ENCODE results near the gene SMC3. TPM values are rescaled to one million over a fixed set of nuclear protein-coding genes. Genes with fewer than 3 reads are reported as not detected.
"Not testable (repeated sequence)": the region's sequence is repeated elsewhere in the genome, so short reads cannot be mapped to it uniquely, and the experiment has no call there.

Gene SMC3
- total RNA-seq, 2 donors from 2014 or later: 74.0 to 77.3 TPM

- ATAC-seq (replicated peaks): no peak
- Mint-ChIP-seq H3K36me3 (ENCODE audit: low read depth) (peaks cover 97% of the 10 kb centered on the region), H3K4me3 (no peak overlapping the region), H3K4me1 (peaks cover 32% of the 10 kb centered on the region), H3K9me3 (no peaks in the 10 kb centered on the region), H3K27ac (no peak overlapping the region), H3K27me3 (no peaks in the 10 kb centered on the region)
Observed at GRCh38 chr10:110577056-110577455, 9.6 kb downstream of the SMC3 start.

DNA sequence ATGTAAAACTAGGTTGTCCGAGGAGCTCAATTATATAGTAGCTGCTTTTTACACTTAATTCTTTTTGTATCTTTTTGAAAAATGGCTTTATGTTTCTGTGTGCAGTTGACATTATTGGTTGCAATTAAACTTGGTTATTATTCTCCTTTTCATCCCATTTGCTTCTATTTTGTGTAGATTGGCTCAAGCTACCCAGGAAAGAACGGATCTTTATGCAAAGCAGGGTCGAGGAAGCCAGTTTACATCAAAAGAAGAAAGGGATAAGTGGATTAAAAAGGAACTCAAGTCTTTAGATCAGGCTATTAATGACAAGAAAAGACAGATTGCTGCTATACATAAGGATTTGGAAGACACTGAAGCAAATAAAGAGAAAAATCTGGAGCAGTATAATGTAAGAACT lies 16.5 kb downstream of the SMC3 start:
- Mint-ChIP-seq H3K36me3 (ENCODE audit: low read depth) (peaks cover 100% of the 10 kb centered on the region), H3K27me3 (no peaks in the 10 kb centered on the region), H3K27ac (no peak overlapping the region), H3K9me3 (no peaks in the 10 kb centered on the region), H3K4me3 (no peak overlapping the region), H3K4me1 (peaks cover 7% of the 10 kb centered on the region)
- no peak for ATAC-seq (replicated peaks)

- Mint-ChIP-seq H3K27me3 (no peaks in the 10 kb centered on the region), H3K36me3 (ENCODE audit: low read depth) (peaks cover 96% of the 10 kb centered on the region), H3K9me3 (no peaks in the 10 kb centered on the region), H3K4me1 (peaks cover 3% of the 10 kb centered on the region), H3K4me3 (no peak overlapping the region), H3K27ac (no peak overlapping the region)
- ATAC-seq (replicated peaks): no peak
Observed at GRCh38 chr10:110591760-110592159, 24.3 kb downstream of the SMC3 start.

DNA sequence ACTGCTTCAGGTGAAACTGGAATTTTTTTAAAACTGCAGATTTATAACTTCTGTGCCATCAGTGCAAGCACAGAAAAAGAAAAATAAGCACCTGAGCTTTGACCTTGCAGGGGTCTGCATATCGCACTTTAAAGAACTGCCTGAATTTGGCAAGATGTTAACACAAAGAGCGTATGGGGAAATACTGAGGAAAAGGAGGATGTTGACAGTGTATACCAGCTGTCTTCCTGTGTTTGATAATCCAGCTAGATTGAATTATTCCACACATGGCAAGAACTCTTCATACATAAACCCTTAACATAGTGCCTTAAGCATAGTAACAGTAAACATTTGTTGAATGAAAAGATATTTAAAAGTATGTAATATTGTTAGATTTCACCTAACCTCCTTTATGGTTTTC lies 30.0 kb downstream of the SMC3 start:
- H3K4me3 Mint-ChIP-seq: no peak overlapping the region
- H3K27me3 Mint-ChIP-seq: no peaks in the 10 kb centered on the region
- H3K9me3 Mint-ChIP-seq: no peaks in the 10 kb centered on the region
- ATAC-seq (replicated peaks): no peak
- H3K27ac Mint-ChIP-seq: peak overlapping the region; percentile 32
- peaks cover 96% of the 10 kb centered on the region for H3K36me3 Mint-ChIP-seq (ENCODE audit: low read depth)
- no peaks in the 10 kb centered on the region for H3K4me1 Mint-ChIP-seq

DNA sequence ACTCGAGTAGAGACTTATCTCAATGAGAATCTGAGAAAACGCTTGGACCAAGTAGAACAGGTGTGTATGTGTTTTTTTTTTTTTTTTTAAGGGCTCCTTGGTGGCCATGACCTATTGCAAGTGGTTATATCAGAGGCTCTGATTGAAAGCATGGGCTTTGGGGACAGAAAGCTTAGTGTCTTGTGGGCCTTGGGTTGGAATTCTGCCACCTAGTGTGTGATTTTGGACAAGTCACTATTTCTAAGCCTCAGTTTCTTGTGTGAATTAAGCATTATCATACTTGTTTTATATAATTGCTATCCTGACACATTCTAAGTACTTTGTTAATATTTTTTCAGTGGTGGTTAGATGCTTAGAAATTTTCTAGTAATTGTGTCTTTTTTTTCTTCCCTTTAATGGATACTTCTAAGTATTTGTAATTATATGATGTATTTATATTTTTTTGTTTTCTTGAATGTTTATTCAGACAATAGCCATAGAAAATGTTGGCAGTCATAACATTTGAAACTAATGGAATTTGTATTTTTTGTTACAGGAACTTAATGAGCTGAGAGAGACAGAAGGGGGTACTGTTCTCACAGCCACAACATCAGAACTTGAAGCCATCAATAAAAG lies 33.1 kb downstream of the SMC3 start:
- Mint-ChIP-seq H3K36me3 (ENCODE audit: low read depth) (peaks cover 100% of the 10 kb centered on the region), H3K4me1 (no peaks in the 10 kb centered on the region), H3K9me3 (no peaks in the 10 kb centered on the region), H3K27ac (no peak overlapping the region), H3K27me3 (no peaks in the 10 kb centered on the region), H3K4me3 (no peak overlapping the region)
- ATAC-seq (replicated peaks): peak; percentile 63

- Mint-ChIP-seq H3K27me3 (no peaks in the 10 kb centered on the region), H3K4me1 (no peaks in the 10 kb centered on the region), H3K4me3 (no peak overlapping the region), H3K9me3 (no peaks in the 10 kb centered on the region), H3K27ac (no peak overlapping the region), H3K36me3 (ENCODE audit: low read depth) (peaks cover 100% of the 10 kb centered on the region)
- no peak for ATAC-seq (replicated peaks)
Observed at GRCh38 chr10:110601581-110601980, 34.1 kb downstream of the SMC3 start.

- Mint-ChIP-seq H3K9me3 (no peaks in the 10 kb centered on the region), H3K36me3 (ENCODE audit: low read depth) (peaks cover 42% of the 10 kb centered on the region), H3K27me3 (no peaks in the 10 kb centered on the region), H3K4me3 (no peak overlapping the region), H3K27ac (no peak overlapping the region), H3K4me1 (peaks cover 3% of the 10 kb centered on the region)
- no peak for ATAC-seq (replicated peaks)
Observed at GRCh38 chr10:110608087-110608486, 40.6 kb downstream of the SMC3 start.

GRCh38 chr10:110609605-110610004 lies 42.1 kb downstream of the SMC3 start:
- H3K27me3 Mint-ChIP-seq: no peaks in the 10 kb centered on the region
- no peaks in the 10 kb centered on the region for H3K9me3 Mint-ChIP-seq
- ATAC-seq (replicated peaks): no peak
- H3K4me1 Mint-ChIP-seq: peaks cover 9% of the 10 kb centered on the region
- no peak overlapping the region for H3K27ac Mint-ChIP-seq
- H3K4me3 Mint-ChIP-seq: no peak overlapping the region
- peaks cover 27% of the 10 kb centered on the region for H3K36me3 Mint-ChIP-seq (ENCODE audit: low read depth)

- H3K4me1 Mint-ChIP-seq: peaks cover 9% of the 10 kb centered on the region
- no peaks in the 10 kb centered on the region for H3K27me3 Mint-ChIP-seq
- no peak for ATAC-seq (replicated peaks)
- H3K27ac Mint-ChIP-seq: no peak overlapping the region
- H3K4me3 Mint-ChIP-seq: no peak overlapping the region
- no peaks in the 10 kb centered on the region for H3K9me3 Mint-ChIP-seq
- H3K36me3 Mint-ChIP-seq (ENCODE audit: low read depth): peaks cover 20% of the 10 kb centered on the region
Observed at GRCh38 chr10:110610308-110610774, 42.8 kb downstream of the SMC3 start.

- H3K4me3 Mint-ChIP-seq; H3K9me3 Mint-ChIP-seq; ATAC-seq (replicated peaks); H3K27me3 Mint-ChIP-seq; H3K27ac Mint-ChIP-seq; H3K4me1 Mint-ChIP-seq: not testable (repeated sequence)
- peaks cover 15% of the 10 kb centered on the region for H3K36me3 Mint-ChIP-seq (ENCODE audit: low read depth)
Observed at GRCh38 chr10:110610781-110611180, 43.3 kb downstream of the SMC3 start.

GRCh38 chr10:110612087-110612486 lies 44.6 kb downstream of the SMC3 start:
- ATAC-seq (replicated peaks): no peak
- H3K36me3 Mint-ChIP-seq (ENCODE audit: low read depth): peaks cover 2% of the 10 kb centered on the region
- H3K4me3 Mint-ChIP-seq: no peak overlapping the region
- H3K4me1 Mint-ChIP-seq: peaks cover 9% of the 10 kb centered on the region
- no peaks in the 10 kb centered on the region for H3K9me3 Mint-ChIP-seq
- H3K27me3 Mint-ChIP-seq: no peaks in the 10 kb centered on the region
- H3K27ac Mint-ChIP-seq: no peak overlapping the region

- Mint-ChIP-seq H3K4me3 (peak overlapping the region; percentile 44), H3K27ac (no peak overlapping the region), H3K27me3 (no peaks in the 10 kb centered on the region), H3K4me1 (peaks cover 13% of the 10 kb centered on the region), H3K9me3 (no peaks in the 10 kb centered on the region), H3K36me3 (ENCODE audit: low read depth) (no peaks in the 10 kb centered on the region)
- ATAC-seq (replicated peaks): no peak
Observed at GRCh38 chr10:110612629-110613028, 45.1 kb downstream of the SMC3 start.

DNA sequence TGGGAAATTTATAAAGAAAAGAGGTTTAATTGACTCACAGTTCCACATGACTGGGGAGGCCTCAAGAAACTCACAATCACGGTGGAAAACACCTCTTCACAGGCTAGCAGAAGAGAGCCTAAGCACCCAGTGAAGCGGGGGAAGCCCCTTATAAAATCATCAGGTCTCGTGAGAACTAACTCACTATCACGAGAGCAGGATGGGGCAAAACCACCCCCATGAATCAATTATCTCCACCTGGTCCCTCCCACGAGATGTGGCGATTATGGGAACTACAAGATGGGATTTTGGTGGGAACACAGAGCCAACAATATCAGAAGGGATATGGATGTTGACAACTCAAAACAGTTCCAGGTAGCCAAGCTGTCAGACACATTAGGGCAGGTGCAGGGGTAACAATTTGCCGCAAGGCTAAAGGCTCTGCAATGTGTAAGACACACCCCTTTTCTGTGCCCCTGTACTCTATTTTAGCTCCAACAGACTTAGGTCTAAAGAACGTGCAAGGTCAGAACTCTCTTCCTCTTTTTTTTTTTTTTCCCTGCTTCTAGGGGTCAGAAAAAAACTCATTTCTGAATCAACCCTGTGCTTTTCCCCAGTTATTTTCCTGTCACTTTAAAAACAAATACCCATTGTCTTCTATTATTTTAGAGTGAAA lies 46.0 kb downstream of the SMC3 start:
- peak; percentile 59 for ATAC-seq (replicated peaks)
- H3K4me3 Mint-ChIP-seq: peak overlapping the region; percentile 44
- H3K27me3 Mint-ChIP-seq: no peaks in the 10 kb centered on the region
- H3K4me1 Mint-ChIP-seq: peaks cover 22% of the 10 kb centered on the region
- H3K9me3 Mint-ChIP-seq: no peaks in the 10 kb centered on the region
- H3K36me3 Mint-ChIP-seq (ENCODE audit: low read depth): no peaks in the 10 kb centered on the region
- H3K27ac Mint-ChIP-seq: peak overlapping the region; percentile 73

- Mint-ChIP-seq H3K4me3 (peak overlapping the region; percentile 44), H3K27me3 (no peaks in the 10 kb centered on the region), H3K9me3 (no peaks in the 10 kb centered on the region), H3K27ac (peak overlapping the region; percentile 73), H3K4me1 (peaks cover 27% of the 10 kb centered on the region), H3K36me3 (ENCODE audit: low read depth) (no peaks in the 10 kb centered on the region)
- ATAC-seq (replicated peaks): peak; percentile 74
Observed at GRCh38 chr10:110613996-110614495, 46.6 kb downstream of the SMC3 start.

GRCh38 chr10:110615057-110615747 lies 47.7 kb downstream of the SMC3 start:
- no peaks in the 10 kb centered on the region for H3K9me3 Mint-ChIP-seq
- no peaks in the 10 kb centered on the region for H3K27me3 Mint-ChIP-seq
- H3K4me3 Mint-ChIP-seq: no peak overlapping the region
- ATAC-seq (replicated peaks): no peak
- H3K36me3 Mint-ChIP-seq (ENCODE audit: low read depth): no peaks in the 10 kb centered on the region
- H3K4me1 Mint-ChIP-seq: peaks cover 27% of the 10 kb centered on the region
- H3K27ac Mint-ChIP-seq: no peak overlapping the region
